ENCODE measurements around the gene TACR2.

TACR2 gene

DNA sequence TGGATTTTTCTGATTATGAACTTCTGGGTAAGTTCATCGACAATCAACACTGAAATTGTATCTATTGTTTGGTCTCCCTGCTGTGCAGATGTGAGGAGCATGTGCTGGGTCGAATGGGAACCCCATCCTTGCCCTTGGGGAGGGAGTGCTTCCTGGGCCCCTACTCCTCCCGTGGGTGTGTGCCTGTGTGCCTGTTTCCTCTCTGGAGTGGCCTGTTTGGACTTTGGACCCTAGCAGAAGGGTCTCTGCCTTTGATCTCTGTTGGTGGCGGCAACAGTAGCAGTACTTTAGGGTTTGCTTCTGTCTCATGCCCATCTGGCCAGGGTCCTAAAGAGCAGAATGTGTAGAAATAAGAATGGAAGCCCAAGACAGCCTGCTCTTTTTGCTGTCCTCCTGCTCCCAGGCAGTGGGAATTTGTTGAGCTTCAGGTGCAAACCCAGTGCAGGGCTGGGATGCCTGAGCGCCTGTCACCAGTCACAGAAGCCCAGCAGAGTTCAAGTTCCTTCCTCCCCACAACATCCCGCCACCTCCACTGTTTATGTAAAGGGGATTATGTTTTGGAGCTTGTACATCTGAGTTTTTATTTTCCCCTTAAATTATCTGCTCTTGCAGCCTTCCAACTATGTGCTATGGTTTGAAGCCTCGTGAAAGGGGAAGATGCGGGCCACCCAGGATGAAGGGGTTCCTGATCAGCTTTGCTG, 1.5 kb upstream of the TACR2 start:
- DNase-seq = no peak

DNA sequence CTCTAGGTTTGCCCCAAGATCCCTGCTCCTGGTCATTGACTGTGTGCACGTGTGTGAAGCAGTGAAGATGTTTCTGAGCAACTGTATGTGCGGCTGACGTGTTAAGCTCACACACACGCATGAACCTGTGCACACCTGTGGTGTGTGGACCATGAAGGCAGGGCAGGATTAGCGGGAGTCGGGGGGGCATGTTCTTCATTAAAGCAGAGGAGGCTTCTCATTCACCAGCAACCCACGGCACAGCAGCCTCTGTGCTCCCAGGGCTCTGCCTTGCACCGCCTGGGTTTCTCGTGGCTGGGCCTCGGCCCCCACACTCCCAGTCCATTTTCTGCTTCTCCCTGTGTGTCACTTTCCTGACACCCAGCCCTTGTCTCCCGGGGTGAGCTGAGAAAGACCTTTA, 824 bp upstream of the TACR2 start:
- no peak for DNase-seq

DNA sequence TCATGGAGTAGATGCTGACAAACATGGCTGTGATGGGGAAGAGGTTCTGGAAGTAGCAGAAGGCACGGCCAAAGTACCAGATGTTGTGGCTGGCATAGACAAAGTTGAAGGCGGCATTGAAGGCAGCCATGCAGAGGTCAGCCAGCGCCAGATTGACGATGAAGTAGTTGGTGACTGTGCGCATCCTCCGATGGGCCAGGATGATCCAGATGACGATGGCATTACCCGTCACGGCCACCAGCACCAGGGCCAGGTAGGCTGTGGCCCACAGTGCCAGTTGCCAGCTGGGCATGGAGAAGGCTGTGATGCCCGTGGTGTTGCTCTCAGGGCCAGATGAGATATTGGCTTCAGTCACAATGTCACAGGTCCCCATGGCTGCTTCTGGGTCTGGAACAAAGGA, 767 bp downstream of the TACR2 start:
- DNase-seq = no peak

GRCh38 chr10:69415049-69415448, 1.7 kb downstream of the TACR2 start:
- DNase-seq = no peak

GRCh38 chr10:69414036-69415018, 2.4 kb downstream of the TACR2 start:
- DNase-seq = no peak

DNA sequence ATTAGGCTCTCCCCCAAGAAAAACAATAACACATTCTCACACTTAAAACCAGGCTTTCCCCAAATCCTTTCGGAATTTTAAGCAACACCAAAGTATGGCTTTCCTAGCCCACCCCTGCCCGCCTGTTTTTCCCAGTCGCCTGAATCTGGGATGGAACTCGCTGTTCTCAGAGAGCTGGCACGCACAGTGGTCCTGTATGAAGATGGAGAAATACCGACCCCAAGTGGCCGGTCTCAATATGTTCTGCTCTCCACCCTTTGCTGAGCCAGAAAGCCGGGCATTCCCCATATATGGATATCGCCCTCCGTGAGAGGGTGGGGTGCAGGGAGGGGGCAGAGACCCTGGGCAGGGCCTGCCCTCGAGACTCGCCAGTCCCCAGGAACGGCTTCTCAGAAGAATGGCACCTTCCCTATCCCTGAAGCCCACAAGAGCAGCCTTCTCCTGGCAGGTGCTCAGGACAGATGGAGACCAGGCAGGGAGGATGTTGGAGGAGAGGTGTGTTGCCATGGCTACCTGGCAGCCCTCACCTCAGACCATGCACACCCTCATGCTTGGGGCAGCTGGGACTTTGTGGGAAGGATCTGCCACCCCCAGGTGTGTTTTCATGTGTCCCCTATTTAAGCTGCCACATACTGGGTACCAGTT, 3.4 kb downstream of the TACR2 start:
- DNase-seq = no peak

DNA sequence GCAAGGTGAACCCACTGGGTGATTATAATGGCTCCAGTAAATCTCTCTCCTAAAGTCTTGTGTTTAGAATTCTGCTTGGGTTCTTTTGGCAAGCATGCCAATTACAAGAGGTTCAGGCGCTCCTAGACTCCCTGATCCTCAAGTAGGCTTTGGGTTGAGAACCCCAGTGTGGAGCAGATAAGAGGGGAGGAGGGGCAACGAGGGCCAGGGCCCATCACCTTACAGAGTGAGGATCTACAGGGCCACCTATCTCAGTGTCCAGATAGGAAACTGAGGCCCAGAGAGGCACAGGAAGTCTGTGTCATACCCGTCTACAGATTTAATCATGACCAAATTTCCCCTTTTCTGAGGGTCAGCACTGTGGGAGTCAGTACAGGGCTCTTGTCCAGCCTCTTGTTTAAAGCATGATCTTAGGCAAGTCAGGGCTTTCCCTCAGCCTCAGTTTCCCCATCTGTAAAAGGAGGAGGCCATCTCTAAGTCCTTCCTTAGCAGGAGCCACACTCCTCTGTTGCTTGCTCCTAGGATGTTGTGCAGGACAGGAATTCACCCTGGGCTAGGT, 4.4 kb downstream of the TACR2 start:
- no peak for DNase-seq

GRCh38 chr10:69411476-69411875, 5.2 kb downstream of the TACR2 start:
- no peak for DNase-seq

DNA sequence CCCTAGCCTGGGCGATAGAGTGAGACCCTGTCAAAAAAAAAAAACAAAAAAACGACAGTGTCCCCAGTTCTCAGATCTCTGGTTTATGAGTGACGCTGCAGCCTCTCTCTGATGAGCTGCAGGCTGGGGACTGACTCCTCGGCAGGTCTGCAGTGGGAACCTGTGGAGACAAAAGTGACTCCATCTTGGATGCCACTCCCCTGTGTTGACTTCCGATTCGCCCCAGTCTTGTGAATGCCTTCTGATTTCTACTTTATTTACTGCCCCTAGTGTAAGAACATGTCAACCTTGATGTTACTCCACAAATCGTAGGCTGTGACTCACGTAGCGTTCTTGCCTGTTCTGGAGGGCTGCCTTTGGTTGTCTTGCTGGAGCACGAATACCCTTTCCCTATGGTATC, 6.2 kb downstream of the TACR2 start:
- no peak for DNase-seq

DNA sequence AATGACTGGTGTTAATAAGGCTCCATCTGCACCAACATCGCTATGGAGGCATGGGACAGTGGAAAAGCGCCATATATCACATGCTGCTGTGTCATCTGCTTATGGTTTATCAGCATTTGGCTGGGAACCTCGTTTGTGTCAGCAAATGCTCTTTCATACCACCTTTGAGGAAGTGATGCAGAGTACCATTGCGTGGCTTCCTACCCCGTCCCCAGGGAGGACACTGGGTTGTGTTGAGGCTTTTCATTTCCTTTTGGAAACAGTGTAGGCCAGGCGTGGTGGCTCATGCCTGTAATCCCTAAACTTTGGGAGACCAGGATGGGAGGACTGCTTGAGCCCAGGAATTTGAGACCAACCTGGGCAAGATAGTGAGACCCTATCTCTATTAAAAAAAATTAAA, 6.8 kb downstream of the TACR2 start:
- DNase-seq = no peak

DNA sequence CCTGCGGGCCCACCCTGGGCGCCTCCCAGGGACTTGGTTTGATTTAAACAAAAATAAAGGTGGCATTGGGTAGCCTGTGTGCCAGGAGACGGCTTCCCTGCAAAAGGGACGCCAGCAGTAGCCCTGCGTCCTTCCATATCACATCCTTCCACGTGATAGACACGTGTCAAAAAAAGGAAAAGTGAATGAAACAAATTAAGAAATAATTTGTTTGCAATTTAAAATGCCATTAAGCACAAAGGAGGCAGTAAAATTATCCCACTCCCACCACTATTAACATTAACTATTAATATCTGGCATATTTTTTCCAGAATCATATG, 7.6 kb downstream of the TACR2 start:
- DNase-seq = no peak

DNA sequence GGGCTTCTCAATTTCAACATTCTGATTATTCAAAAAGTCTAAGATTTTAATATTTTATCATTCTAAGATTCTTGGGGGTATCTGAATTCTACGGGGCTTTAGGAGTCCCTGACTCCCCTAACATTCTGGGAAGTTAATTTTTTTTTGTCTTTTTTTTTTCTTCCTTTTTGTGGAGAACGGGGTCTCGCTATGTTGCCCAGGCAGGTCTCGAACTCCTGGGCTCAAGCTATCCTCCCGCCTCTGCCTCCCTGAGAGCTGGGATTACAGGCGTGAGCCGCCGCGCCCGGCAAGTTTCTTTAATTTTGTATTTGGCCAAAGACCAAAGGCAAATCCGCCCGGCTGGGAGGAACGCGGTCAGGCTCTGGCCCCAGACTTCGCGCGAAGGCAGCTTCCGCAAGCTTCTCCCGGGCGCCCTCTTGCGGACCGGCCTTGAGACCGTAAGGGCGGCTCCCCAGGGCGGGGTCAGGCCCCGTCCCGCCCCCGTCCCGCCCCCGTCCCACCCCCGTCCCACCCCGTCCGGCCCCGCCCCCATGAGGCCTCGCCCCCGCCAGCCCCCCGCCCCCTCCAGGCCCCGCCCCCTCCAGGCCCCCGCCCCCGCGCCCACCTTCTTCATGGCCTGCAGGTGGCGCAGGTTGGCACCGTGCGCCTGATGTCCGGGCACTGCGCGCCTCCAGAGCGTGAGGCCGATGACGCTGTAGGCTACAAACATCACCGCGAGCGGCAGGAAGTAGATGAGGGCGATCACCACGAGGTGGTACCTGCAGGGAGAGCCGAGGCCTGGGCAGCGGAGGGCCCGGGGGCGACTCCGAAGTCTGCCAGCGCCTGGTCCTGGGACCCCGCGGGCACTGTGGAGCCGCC, 8.2 kb downstream of the TACR2 start:
- peak; percentile 88 for DNase-seq

- peak; percentile 17 for DNase-seq
These were observed 9.0 kb downstream of the TACR2 start for GRCh38 chr10:69407621-69408301.

DNA sequence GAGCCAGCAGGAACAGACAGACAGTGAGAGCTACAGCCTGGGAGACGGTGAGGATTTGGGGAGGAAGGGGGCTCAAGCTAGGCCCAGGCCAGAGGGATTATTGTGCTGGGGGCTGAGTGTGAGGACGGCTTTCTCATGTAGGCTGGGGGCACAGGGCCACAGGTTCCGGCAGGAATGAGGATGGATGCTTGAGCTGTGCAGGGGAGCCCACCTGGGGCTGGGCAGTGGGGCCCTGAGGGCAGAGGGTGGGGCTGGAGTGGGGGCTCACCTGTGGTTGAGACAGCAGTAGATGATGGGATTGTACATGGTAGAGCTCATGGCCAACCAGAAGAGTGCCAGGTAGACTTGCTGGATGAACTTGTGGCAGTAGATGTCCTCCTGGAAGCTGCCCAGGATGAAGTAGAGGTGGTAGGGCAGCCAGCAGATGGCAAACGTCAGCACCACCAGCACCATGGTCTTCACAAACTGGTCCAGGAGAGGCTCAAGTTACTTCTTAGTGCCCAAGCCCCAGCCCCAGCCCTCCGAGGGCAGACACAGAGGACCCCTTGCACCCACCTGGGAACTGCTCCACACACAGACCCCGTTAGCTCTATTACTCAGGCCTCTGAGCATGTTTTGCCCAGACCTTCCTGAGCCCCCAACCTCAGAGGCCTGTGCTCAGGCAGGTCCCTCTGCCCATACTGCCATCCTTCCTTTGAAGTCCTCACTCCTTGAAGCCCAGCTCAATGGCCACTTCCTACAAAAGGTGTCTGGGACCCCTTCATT, 9.7 kb downstream of the TACR2 start:
- no peak for DNase-seq

GRCh38 chr10:69406302-69406811, 10.4 kb downstream of the TACR2 start:
- no peak for DNase-seq

DNA sequence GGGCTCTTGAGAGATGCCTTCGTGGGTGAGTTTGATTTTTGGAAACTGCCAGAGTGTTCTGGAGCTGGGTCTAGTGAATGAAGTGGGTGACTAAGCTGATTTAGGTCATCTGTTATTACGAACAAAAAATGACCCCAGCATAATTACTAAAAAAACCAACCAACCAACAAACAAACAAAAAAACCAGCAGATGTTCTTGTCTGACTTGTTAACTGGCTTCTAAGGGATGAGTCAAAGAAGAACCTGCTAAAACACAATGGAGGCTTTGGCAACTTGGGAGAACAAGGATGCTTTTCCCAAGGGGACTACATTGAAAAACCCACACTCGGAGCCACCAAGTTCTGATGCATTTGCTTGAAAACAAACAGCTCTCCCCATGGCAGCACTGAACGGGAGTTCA, 11.5 kb downstream of the TACR2 start:
- no peak for DNase-seq

DNA sequence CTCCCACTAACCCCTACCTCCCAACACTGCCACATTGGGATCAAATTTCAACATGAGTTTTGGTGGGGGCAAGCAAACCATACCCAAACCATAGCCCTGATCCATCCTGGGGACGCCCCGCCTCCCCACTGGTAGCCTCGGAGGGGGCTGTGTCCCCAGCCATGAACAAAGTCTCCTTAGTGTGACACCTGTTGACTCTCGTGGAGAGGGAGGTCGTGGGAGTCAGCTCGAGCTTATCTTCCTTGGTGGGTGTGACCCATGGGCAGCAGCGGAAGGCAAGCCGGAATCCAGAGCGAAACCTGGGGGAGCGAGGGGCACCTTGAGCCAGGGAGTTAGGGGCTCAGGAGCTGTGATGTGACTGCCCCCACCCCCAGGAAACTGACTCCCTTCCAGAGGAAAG, 11.9 kb downstream of the TACR2 start:
- no peak for DNase-seq

GRCh38 chr10:69403519-69403918, 13.2 kb downstream of the TACR2 start:
- no peak for DNase-seq

DNA sequence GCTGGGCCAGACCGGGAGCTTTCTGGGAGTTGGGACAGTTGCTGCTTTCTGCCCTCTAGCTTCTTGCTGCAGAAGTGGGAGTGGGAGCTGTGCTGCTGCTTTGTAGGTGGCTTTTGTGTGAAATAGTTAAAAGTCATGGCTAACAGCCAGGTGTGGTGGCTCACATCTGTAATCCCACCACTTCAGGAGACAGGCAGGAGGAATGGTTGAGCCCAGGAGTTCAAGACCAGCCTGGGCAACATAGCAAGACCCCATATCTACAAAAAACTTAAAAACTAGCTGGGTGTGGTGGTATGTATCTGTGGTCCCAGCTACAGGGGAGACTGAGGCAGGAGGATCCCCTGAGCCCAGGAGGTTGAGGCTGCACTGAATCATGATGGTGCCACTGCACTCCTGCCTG, 13.7 kb downstream of the TACR2 start:
- no peak for DNase-seq

- no peak for DNase-seq
These were observed 14.3 kb downstream of the TACR2 start for GRCh38 chr10:69402386-69402785.

GRCh38 chr10:69401416-69401815, 15.3 kb downstream of the TACR2 start:
- DNase-seq = no peak

Data from activated naive CD4-positive, alpha-beta T cell treated with Interleukin-2 at 50 U/mL for 16 hours (primary cell).